ENCODE results near the gene TCF7.

DNA sequence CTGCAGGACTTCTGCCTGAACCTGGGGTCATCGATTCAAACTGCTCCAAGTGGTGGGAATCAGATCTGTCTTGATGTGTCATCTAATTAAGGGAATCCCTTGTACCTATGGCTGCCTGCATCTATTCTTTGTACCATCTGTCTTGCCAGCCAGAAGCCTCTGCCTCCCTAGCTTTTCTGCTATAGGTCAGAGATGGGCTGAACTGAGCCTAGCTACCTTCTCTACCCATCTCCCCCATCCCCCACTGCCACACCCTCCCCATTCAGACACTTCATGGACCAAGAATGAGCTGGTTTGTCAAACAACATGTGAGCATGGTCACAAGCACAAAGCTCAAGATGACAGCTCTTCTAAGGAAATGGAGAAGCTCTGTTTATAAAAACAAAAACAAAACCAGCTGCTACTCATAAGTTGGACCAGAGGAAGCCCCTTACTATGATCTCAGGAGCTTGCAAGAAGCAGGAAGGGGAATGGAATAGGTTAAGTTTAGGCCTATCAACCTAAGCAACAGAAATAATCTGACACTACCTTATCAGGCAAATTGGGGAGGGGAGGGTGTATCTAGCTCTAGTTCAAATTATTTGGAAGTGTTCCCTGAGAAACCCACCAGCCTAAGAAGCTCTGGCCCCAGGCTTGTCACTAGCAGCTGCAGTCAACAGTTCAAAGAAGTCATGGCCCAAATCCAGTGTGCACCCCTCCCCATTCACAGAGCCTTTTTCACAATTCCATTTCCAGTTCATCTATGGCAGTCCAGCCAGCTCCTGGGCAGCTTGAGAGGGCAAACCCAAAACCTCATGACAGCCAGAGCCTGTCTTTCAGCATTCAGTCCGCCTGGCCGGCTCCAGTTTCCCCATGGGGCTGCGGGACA is 32.4 kb downstream of the TCF7 start:
- TF ChIP-seq, protein P1, sequence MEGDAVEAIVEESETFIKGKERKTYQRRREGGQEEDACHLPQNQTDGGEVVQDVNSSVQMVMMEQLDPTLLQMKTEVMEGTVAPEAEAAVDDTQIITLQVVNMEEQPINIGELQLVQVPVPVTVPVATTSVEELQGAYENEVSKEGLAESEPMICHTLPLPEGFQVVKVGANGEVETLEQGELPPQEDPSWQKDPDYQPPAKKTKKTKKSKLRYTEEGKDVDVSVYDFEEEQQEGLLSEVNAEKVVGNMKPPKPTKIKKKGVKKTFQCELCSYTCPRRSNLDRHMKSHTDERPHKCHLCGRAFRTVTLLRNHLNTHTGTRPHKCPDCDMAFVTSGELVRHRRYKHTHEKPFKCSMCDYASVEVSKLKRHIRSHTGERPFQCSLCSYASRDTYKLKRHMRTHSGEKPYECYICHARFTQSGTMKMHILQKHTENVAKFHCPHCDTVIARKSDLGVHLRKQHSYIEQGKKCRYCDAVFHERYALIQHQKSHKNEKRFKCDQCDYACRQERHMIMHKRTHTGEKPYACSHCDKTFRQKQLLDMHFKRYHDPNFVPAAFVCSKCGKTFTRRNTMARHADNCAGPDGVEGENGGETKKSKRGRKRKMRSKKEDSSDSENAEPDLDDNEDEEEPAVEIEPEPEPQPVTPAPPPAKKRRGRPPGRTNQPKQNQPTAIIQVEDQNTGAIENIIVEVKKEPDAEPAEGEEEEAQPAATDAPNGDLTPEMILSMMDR (IDR thresholded peaks at IDR 0.05) = no peak
- no peak for TF ChIP-seq POLR2A (IDR thresholded peaks at IDR 0.05)

Data from uterus (tissue), 2 donors.